IPS DF 6.9 (cell line): ENCODE data around the gene EVL.

ENCODE experiments used
- DNase-seq: peaks from one replicate; pipeline ENCODE4 v3.0.0-alpha.2; 2013; ENCODE audit warnings: low read depth, low spot score
- H3K27ac ChIP-seq: one replicate; pipeline ENCODE4 v1.5.1; 2013; ENCODE audit warnings: low read length, control low read depth
- H3K27me3 ChIP-seq: 2 replicates; pipeline ENCODE4 v1.6.1; 2013; ENCODE audit warnings: mild to moderate bottlenecking, low read length; ENCODE audit not compliant: control insufficient read depth, insufficient read depth
- H3K36me3 ChIP-seq: 2 replicates; pipeline ENCODE4 v1.6.1; 2013; ENCODE audit warnings: low read length; ENCODE audit not compliant: control insufficient read depth, insufficient read depth
- H3K4me1 ChIP-seq: 2 replicates; pipeline ENCODE4 v1.6.1; 2013; ENCODE audit warnings: low read length; ENCODE audit not compliant: control insufficient read depth, insufficient read depth
- H3K4me3 ChIP-seq: 2 replicates; pipeline ENCODE4 v1.5.1; 2013; ENCODE audit warnings: mild to moderate bottlenecking, low read length
- H3K9me3 ChIP-seq: 2 replicates; pipeline ENCODE4 v1.6.1; 2013; ENCODE audit warnings: low read length, inconsistent platforms; ENCODE audit not compliant: control insufficient read depth, insufficient read depth
- WGBS: extraction: QIAGEN DNeasy Blood & Tissue Kit; methylation state at CpG from one replicate; pipeline ENCODE4 v1.1.7; 2013; ENCODE audit warnings: mixed read lengths, missing lambda C conversion rate; ENCODE audit not compliant: insufficient read length, insufficient coverage; 5-methylcytosine and 5-hydroxymethylcytosine counted together

EVL gene

GRCh38 chr14:100082723-100083122 is 17.5 kb downstream of the EVL start:
- Histone ChIP-seq H3K27me3 (no peaks in the 10 kb centered on the region), H3K36me3 (no peaks in the 10 kb centered on the region), H3K9me3 (no peaks in the 10 kb centered on the region), H3K4me1 (no peaks in the 10 kb centered on the region), H3K4me3 (no peak overlapping the region), H3K27ac (no peak overlapping the region)
- no CpG with 5 or more reads among the region's 3 CpGs for WGBS
- no peak for DNase-seq

GRCh38 chr14:100083706-100084105 is 18.5 kb downstream of the EVL start:
- Histone ChIP-seq H3K9me3 (no peaks in the 10 kb centered on the region), H3K4me1 (no peaks in the 10 kb centered on the region), H3K4me3 (no peak overlapping the region), H3K27ac (no peak overlapping the region), H3K36me3 (no peaks in the 10 kb centered on the region), H3K27me3 (no peaks in the 10 kb centered on the region)
- no peak for DNase-seq
- no CpG with 5 or more reads among the region's 2 CpGs for WGBS

GRCh38 chr14:100084591-100084990 is 19.4 kb downstream of the EVL start:
- Histone ChIP-seq H3K9me3 (no peaks in the 10 kb centered on the region), H3K27ac (no peak overlapping the region), H3K4me1 (no peaks in the 10 kb centered on the region), H3K4me3 (no peak overlapping the region), H3K27me3 (no peaks in the 10 kb centered on the region), H3K36me3 (no peaks in the 10 kb centered on the region)
- no peak for DNase-seq
- WGBS, result no CpG with 5 or more reads among the region's 10 CpGs

GRCh38 chr14:100085462-100085861 is 20.2 kb downstream of the EVL start:
- Histone ChIP-seq H3K36me3 (no peaks in the 10 kb centered on the region), H3K9me3 (no peaks in the 10 kb centered on the region), H3K27me3 (no peaks in the 10 kb centered on the region), H3K4me1 (no peaks in the 10 kb centered on the region), H3K4me3 (no peak overlapping the region), H3K27ac (no peak overlapping the region)
- no peak for DNase-seq
- no CpG with 5 or more reads among the region's 6 CpGs for WGBS

GRCh38 chr14:100086361-100086760 is 21.1 kb downstream of the EVL start:
- Histone ChIP-seq H3K4me3 (no peak overlapping the region), H3K27ac (no peak overlapping the region), H3K27me3 (no peaks in the 10 kb centered on the region), H3K4me1 (no peaks in the 10 kb centered on the region), H3K9me3 (no peaks in the 10 kb centered on the region), H3K36me3 (no peaks in the 10 kb centered on the region)
- WGBS, result no CpG with 5 or more reads among the region's 5 CpGs
- no peak for DNase-seq

GRCh38 chr14:100088226-100088625 is 23.0 kb downstream of the EVL start:
- no peak for DNase-seq
- Histone ChIP-seq H3K27me3 (no peaks in the 10 kb centered on the region), H3K4me3 (no peak overlapping the region), H3K36me3 (no peaks in the 10 kb centered on the region), H3K9me3 (no peaks in the 10 kb centered on the region), H3K4me1 (no peaks in the 10 kb centered on the region), H3K27ac (no peak overlapping the region)
- no CpG with 5 or more reads among the region's 3 CpGs for WGBS

GRCh38 chr14:100091386-100091785 is 26.2 kb downstream of the EVL start:
- DNase-seq, result no peak
- no CpG with 5 or more reads among the region's 7 CpGs for WGBS

GRCh38 chr14:100092832-100093231 is 27.6 kb downstream of the EVL start:
- no CpG with 5 or more reads among the region's 1 CpG for WGBS
- Histone ChIP-seq H3K9me3 (no peaks in the 10 kb centered on the region), H3K36me3 (no peaks in the 10 kb centered on the region), H3K27me3 (no peaks in the 10 kb centered on the region), H3K4me1 (no peaks in the 10 kb centered on the region), H3K4me3 (no peak overlapping the region), H3K27ac (no peak overlapping the region)
- DNase-seq, result no peak

More at GRCh38 chr14:100091386-100091785, 26.2 kb downstream of the EVL start:
- H3K4me3 ChIP-seq, result no peak overlapping the region
- H3K27me3 ChIP-seq, result no peaks in the 10 kb centered on the region
- no peaks in the 10 kb centered on the region for H3K36me3 ChIP-seq
- no peaks in the 10 kb centered on the region for H3K4me1 ChIP-seq
- H3K27ac ChIP-seq, result no peak overlapping the region
- no peaks in the 10 kb centered on the region for H3K9me3 ChIP-seq

GRCh38 chr14:100093319-100093718 is 28.1 kb downstream of the EVL start:
- WGBS, result no CpG with 5 or more reads among the region's 6 CpGs
- H3K9me3 ChIP-seq, result no peaks in the 10 kb centered on the region
- H3K27ac ChIP-seq, result no peak overlapping the region
- no peaks in the 10 kb centered on the region for H3K27me3 ChIP-seq
- no peaks in the 10 kb centered on the region for H3K4me1 ChIP-seq
- DNase-seq, result no peak
- H3K36me3 ChIP-seq, result no peaks in the 10 kb centered on the region
- H3K4me3 ChIP-seq, result no peak overlapping the region

- Histone ChIP-seq H3K27ac (no peak overlapping the region), H3K36me3 (no peaks in the 10 kb centered on the region), H3K4me3 (no peak overlapping the region), H3K27me3 (no peaks in the 10 kb centered on the region), H3K4me1 (no peaks in the 10 kb centered on the region), H3K9me3 (no peaks in the 10 kb centered on the region)
- DNase-seq, result no peak
- WGBS, result no CpG with 5 or more reads among the region's 3 CpGs
Measured at GRCh38 chr14:100096656-100097055, 31.4 kb downstream of the EVL start.

GRCh38 chr14:100098171-100098570 is 32.9 kb downstream of the EVL start:
- Histone ChIP-seq H3K9me3 (no peaks in the 10 kb centered on the region), H3K27ac (no peak overlapping the region), H3K27me3 (no peaks in the 10 kb centered on the region), H3K4me3 (no peak overlapping the region), H3K36me3 (no peaks in the 10 kb centered on the region), H3K4me1 (no peaks in the 10 kb centered on the region)
- no peak for DNase-seq
- no CpG with 5 or more reads among the region's 8 CpGs for WGBS
